IPS-18c (cell line): Measurements from ENCODE around the gene EPOP.
"Not testable (repeated sequence)": the region's sequence is repeated elsewhere in the genome, so short reads cannot be mapped to it uniquely, and the experiment has no call there.

Experiments
- H3K4me3 ChIP-seq: 2 replicates; pipeline ENCODE4 v1.7.0; 2013; ENCODE audit warnings: low read depth, mild to moderate bottlenecking, low read length, moderate library complexity; ENCODE audit not compliant: insufficient read depth
- H3K9me3 ChIP-seq: one replicate; pipeline ENCODE4 v1.6.1; 2013; ENCODE audit warnings: mild to moderate bottlenecking, low read length, moderate library complexity; ENCODE audit not compliant: control insufficient read depth, insufficient read depth

The EPOP gene

GRCh38 chr17:38625482-38625881 is 49.3 kb downstream of the EPOP start:
- Histone ChIP-seq H3K9me3 (no peaks in the 10 kb centered on the region), H3K4me3 (no peak overlapping the region)

GRCh38 chr17:38624782-38625355 is 49.9 kb downstream of the EPOP start:
- H3K4me3 ChIP-seq, H3K9me3 ChIP-seq: not testable (repeated sequence)
